Breast epithelium (tissue), 4 donors: ENCODE results near the gene SDC4. TPM values are rescaled to one million over a fixed set of nuclear protein-coding genes. Genes with fewer than 3 reads are reported as not detected.

Experiments used
- DNase-seq, 2 donors: peaks; one replicate each; pipeline ENCODE4 v3.0.0-alpha.2; 2019; ENCODE audit warnings: low spot score in 2 of 2
- H3K27ac ChIP-seq, 2 donors: fragments of 200-600 bp; sonication (generic) in 1 of 2; one replicate each; pipeline ENCODE4 v1.5.1; 2016 to 2019; ENCODE audit warnings: mild to moderate bottlenecking in 1 of 2
- H3K27me3 ChIP-seq, 2 donors: fragments of 200-600 bp; sonication (generic) in 1 of 2; one replicate each; pipeline versions ENCODE4 v1.5.1 to v1.6.0; 2017 to 2019; ENCODE audit warnings: control low read depth in 1 of 2, mild to moderate bottlenecking in 1 of 2
- H3K36me3 ChIP-seq: fragments of 200-600 bp; one replicate; pipeline ENCODE4 v1.5.1; 2019
- H3K4me1 ChIP-seq, 2 donors: fragments of 200-600 bp; sonication (generic); one replicate each; pipeline ENCODE4 v1.5.1; 2016 to 2019; ENCODE audit warnings: control low read depth in 1 of 2
- H3K4me3 ChIP-seq, 3 donors: fragments of 200-600 bp; sonication (generic); 1 replicate in 2 of 3; 2 replicates in 1 of 3; pipeline ENCODE4 v1.5.1; 2016 to 2019; ENCODE audit warnings: mild to moderate bottlenecking in 3 of 3, moderate library complexity in 2 of 3
- H3K9me3 ChIP-seq, 2 donors: fragments of 200-600 bp; sonication (generic) in 1 of 2; one replicate each; pipeline ENCODE4 v1.5.1; 2016 to 2019; ENCODE audit warnings: control low read depth in 1 of 2
- POLR2A ChIP-seq: fragments of 450-650 bp; IDR thresholded peaks from one replicate; pipeline ENCODE4 v1.6.1; 2016; ENCODE audit warnings: antibody characterized with exemption, mild to moderate bottlenecking, moderate library complexity
- POLR2AphosphoS5 ChIP-seq, 3 donors: sonication (generic); formaldehyde crosslinking; IDR thresholded peaks; one replicate each; pipeline ENCODE4 v1.6.1; 2017; ENCODE audit warnings: antibody characterized with exemption in 3 of 3
- intact Hi-C: fragments of 100-400 bp; cut with DNase I; formaldehyde crosslinking; loops from one replicate; pipeline ENCODE4 v1.15.1; 2023; ENCODE audit warnings: low total_unique reads
- total RNA-seq, 3 donors: library from RNA; depleted of rRNA; stranded (reverse); fragments of >200 nt; gene quantifications; one replicate each; pipeline ENCODE4 v1.1.0, GENCODE V29; 2016
- TF ChIP-seq, protein P1 (sequence below), 3 donors: fragments of 450-650 bp; IDR thresholded peaks; one replicate each; pipeline ENCODE4 v1.5.1; 2016 to 2017; ENCODE audit warnings: antibody characterized with exemption in 3 of 3, mild to moderate bottlenecking in 3 of 3, moderate library complexity in 3 of 3

The SDC4 gene
- total RNA-seq, 3 donors from 2014 or later: 29.4 to 337 (median 121) TPM

DNA sequence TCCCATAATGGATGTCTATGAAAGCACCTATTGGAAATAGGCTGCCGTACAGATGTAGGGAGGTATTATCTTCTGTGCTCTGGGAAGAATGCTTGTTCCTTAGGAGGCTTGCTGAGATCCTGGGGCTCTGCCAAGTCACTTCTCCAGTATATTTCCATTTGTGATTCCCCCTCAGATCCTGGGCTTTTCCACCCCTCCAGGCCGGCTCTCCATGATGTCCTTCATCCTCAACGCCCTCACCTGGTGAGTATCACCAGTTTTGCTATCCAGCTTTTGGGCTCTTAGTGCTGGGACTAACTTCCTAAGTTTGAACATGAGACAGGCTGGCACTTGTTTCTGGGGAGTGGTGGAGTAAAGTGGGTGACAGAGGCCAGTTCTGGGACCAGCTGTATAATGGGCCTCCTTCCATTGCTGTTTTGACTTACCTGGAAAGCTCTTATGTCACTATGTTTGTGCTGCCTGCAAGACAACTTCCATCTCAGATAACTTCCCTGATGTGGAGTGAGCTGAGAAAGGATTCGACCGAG is 17.3 kb upstream of the SDC4 start:
- no peak for DNase-seq
- no peaks in the 10 kb centered on the region for H3K9me3 ChIP-seq
- H3K36me3 ChIP-seq: peaks cover 8% of the 10 kb centered on the region
- no peak overlapping the region for H3K4me3 ChIP-seq
- no peaks in the 10 kb centered on the region for H3K27me3 ChIP-seq
- TF ChIP-seq, protein P1, sequence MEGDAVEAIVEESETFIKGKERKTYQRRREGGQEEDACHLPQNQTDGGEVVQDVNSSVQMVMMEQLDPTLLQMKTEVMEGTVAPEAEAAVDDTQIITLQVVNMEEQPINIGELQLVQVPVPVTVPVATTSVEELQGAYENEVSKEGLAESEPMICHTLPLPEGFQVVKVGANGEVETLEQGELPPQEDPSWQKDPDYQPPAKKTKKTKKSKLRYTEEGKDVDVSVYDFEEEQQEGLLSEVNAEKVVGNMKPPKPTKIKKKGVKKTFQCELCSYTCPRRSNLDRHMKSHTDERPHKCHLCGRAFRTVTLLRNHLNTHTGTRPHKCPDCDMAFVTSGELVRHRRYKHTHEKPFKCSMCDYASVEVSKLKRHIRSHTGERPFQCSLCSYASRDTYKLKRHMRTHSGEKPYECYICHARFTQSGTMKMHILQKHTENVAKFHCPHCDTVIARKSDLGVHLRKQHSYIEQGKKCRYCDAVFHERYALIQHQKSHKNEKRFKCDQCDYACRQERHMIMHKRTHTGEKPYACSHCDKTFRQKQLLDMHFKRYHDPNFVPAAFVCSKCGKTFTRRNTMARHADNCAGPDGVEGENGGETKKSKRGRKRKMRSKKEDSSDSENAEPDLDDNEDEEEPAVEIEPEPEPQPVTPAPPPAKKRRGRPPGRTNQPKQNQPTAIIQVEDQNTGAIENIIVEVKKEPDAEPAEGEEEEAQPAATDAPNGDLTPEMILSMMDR (IDR thresholded peaks at IDR 0.05): no peak
- TF ChIP-seq POLR2AphosphoS5 (IDR thresholded peaks at IDR 0.05): no peak
- no peak for TF ChIP-seq POLR2A
- no peak overlapping the region for H3K27ac ChIP-seq
- H3K4me1 ChIP-seq: peaks cover 0 to 12% of the 10 kb centered on the region in 2 donors
- intact Hi-C loops: no loop called here

DNA sequence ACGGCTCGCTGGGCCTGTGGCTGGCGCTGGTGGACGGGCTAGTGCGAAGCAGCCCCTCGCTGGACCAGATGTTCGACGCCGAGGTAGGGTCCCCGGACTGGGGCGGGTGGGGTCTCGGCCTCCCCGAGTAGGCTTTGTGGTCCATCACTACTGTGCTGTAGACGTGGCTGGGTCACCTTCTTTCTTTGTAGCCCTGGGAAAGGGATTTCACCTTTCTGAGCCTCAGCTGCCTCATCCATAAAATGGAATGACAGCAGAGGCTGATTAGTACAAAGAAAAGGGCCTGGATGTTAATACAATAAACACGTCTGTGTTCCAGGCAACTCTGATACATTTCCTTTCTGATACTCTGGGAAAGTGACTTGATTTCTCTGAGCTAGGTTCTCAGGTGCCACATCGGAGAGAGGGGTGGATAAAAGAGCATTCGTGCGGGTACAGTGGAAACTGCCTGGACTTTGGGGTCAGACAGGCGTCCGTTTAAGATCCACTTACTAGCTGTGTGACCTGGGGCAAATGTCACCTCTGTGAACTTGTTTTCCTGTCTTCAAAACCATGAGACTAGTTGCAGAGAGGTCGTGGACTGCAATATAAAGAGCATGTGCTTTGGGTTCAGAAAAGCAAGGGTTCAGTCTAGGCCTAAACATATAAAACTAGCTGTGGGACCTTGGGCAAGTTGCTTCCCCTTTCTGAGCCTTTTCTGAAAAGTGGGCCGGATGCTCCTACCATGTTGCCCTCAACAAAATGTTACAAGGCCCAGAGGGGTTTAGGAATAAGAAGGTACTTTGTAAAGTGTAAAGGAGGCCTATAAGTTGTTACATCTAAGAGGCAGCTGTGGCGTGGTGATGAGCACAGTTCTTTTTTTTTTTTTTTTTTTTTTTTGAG is 15.6 kb upstream of the SDC4 start:
- TF ChIP-seq POLR2AphosphoS5 (IDR thresholded peaks at IDR 0.05) (no peak), POLR2A (no peak)
- no peak for DNase-seq
- Histone ChIP-seq H3K9me3 (no peaks in the 10 kb centered on the region), H3K27me3 (no peaks in the 10 kb centered on the region), H3K4me3 (peak overlapping the region; percentile 59 to 77 (median 62)), H3K27ac (peak overlapping the region; percentile 92 to 97), H3K36me3 (peaks cover 8% of the 10 kb centered on the region), H3K4me1 (peaks cover 5 to 18% of the 10 kb centered on the region in 2 donors)
- intact Hi-C loops: no loop called here

DNA sequence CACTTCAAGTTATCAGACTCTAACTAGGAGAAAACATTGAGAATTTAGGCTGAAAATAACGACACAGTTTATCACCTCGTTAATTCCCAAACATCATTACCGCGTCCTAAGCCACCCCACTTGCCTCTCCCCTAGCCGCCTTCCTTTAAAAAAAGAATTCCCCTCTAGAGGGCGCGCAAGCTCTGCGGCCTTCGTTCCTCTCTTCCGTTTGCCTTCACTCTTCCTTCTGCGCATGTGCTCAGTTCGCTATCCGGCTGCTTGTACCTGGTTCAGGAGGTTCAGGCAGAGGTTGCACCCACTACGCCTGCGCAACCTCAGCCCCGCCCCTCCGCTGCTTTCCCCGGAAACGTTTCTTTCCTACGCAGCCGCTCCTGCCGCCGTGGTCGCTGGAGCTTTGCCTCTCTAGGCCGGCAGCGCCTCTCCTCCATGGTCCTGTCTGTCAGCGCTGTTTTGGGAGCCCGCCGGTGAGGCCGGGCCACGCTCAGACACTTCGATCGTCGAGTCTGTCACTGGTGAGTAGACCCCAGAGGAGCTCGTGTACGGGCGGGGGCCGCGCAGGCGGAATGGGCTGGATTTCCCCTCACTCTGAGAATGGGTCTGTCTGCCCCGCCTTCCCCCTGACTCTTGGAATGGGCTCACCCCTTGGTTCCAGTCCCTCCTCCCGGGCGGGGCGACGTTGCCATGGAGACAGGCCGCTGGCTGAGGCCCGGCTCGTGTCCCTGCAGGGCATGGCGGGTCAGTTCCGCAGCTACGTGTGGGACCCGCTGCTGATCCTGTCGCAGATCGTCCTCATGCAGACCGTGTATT is 14.8 kb upstream of the SDC4 start, which contains the start of gene SYS1:
Gene SYS1 (plus strand): TSS at position 353 of the 807 bp plus-strand sequence. CDS start 376 bp downstream, at position 729.
- peak within 1 kb of the TSS; percentile 59 to 77 (median 62) for H3K4me3 ChIP-seq
- H3K27ac ChIP-seq: peak within 1 kb of the TSS; percentile 92 to 97
- intact Hi-C loops: no loop called here
- H3K9me3 ChIP-seq: no peaks in the 10 kb centered on the region
- H3K36me3 ChIP-seq: peaks cover 8% of the 10 kb centered on the region
- TF ChIP-seq, protein P1 (IDR thresholded peaks at IDR 0.05): peak; percentile 81 to 96 (median 93)
- TF ChIP-seq POLR2A (peak; percentile 71), POLR2AphosphoS5 (IDR thresholded peaks at IDR 0.05) (peak; percentile 96 to 98 (median 98))
- peaks cover 5 to 26% of the 10 kb centered on the region in 2 donors for H3K4me1 ChIP-seq
- no peaks in the 10 kb centered on the region for H3K27me3 ChIP-seq
- peak; percentile 97 to 98 for DNase-seq

DNA sequence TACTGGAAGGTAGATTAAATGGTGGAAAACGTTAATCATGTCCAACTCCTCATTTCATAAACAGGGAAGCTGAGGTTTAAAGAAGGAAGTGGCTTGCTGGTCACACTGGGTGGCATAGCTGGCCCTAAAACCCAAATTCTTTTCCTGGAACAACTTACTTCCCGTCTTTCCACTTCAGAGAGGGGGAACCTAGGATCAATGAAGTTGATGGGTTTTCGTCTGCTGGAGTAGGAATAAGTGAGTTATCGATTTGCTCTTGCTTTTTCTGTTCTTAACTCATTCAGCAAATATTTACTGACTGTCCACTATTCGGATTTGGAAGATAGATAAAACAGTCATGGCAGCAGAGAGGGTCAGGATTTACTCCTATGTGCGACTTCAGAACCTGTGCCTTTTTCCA is 13.6 kb upstream of the SDC4 start:
- Histone ChIP-seq H3K36me3 (peaks cover 5% of the 10 kb centered on the region), H3K4me1 (peaks cover 5 to 35% of the 10 kb centered on the region in 2 donors), H3K9me3 (no peaks in the 10 kb centered on the region), H3K27ac (peak overlapping the region; percentile 13 to 97), H3K27me3 (no peaks in the 10 kb centered on the region), H3K4me3 (no peak overlapping the region)
- intact Hi-C loops: no loop called here
- TF ChIP-seq POLR2AphosphoS5 (IDR thresholded peaks at IDR 0.05) (peak in 1 of 3 donors; percentile 26), POLR2A (no peak)
- TF ChIP-seq, protein P1 (IDR thresholded peaks at IDR 0.05): no peak
- DNase-seq: no peak

- intact Hi-C loops: no loop called here
- peak in 1 of 2 donors; percentile 90 for DNase-seq
- peaks cover 5 to 35% of the 10 kb centered on the region in 2 donors for H3K4me1 ChIP-seq
- no peaks in the 10 kb centered on the region for H3K36me3 ChIP-seq
- H3K27ac ChIP-seq: peak overlapping the region; percentile 97
- H3K4me3 ChIP-seq: peak overlapping the region in 1 of 3 donors; percentile 15
- TF ChIP-seq, protein P1 (IDR thresholded peaks at IDR 0.05): no peak
- TF ChIP-seq POLR2AphosphoS5 (IDR thresholded peaks at IDR 0.05): peak in 1 of 3 donors; percentile 9
- no peaks in the 10 kb centered on the region for H3K9me3 ChIP-seq
- no peaks in the 10 kb centered on the region for H3K27me3 ChIP-seq
These were observed 11.4 kb upstream of the SDC4 start for GRCh38 chr20:45359406-45360148.
